KOPT-K1 (cell line): ENCODE measurements around the gene DDIAS.
"Not testable (repeated sequence)": the region's sequence is repeated elsewhere in the genome, so short reads cannot be mapped to it uniquely, and the experiment has no call there.

Source experiments
- H3K27ac ChIP-seq: fragments of 200-600 bp; sonication (generic); 2 replicates; pipeline ENCODE4 v1.5.1; 2016; ENCODE audit warnings: antibody characterized with exemption, mild to moderate bottlenecking, low read depth, low read length; ENCODE audit not compliant: poor library complexity, severe bottlenecking
- H3K36me3 ChIP-seq: fragments of 200-600 bp; sonication (generic); 2 replicates; pipeline ENCODE4 v1.5.1; 2017; ENCODE audit warnings: antibody characterized with exemption, mild to moderate bottlenecking, low read length, moderate library complexity; ENCODE audit not compliant: insufficient read depth
- H3K9me3 ChIP-seq: fragments of 200-600 bp; sonication (generic); 2 replicates; pipeline ENCODE4 v1.5.1; 2017; ENCODE audit warnings: antibody characterized with exemption, low read length, mild to moderate bottlenecking; ENCODE audit not compliant: insufficient read depth, poor library complexity, severe bottlenecking

The DDIAS gene

DNA sequence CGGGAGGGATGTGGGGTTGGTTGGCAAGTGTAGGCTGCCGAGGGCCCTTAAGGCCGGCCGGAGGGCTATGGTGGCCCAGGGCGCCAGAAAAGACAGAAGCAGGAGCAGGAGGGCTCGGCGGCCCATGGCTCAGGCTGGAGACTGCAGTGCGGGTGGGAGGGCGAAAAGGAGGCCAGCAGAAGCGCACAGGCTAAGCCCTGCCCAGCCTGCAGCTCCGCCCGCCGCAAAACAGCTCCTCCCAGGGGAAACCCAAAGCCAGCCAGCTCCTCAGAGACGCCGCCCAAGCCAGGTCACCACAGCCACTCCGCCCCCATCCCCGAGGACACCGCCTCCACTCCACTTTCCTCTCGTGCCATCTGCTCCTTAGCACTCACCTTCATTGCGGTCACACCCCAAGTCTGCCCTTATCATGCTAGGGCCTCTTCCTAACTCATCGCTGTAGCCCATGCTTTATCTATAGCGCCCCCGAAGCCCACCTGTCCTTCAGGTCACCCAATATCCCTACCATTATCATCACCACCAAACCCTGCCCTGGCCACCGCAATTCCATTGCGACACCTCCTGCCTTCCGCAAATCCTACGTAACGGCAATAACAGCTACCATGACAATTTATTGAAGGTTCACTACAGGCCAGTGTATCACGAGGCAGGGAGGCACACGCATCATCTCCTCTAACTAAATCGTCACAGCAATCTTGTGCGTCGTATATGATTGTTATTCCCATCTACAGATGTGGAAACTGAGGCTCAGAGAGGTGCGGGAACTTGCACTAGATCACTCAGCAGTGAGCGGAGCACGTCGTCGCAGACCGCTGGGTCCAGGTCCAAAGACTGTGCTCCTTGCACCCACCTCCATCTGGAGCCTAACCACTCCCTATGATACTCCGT lies 1.0 kb upstream of the DDIAS start, which contains the start of gene PRCP:
Gene PRCP (minus strand): TSS at position 154 of the 888 bp plus-strand sequence. CDS start 28 bp downstream, at position 126.
- Histone ChIP-seq H3K27ac (peak within 1 kb of the TSS; percentile 66), H3K9me3 (no peaks in the 10 kb centered on the region), H3K36me3 (no peaks in the 10 kb centered on the region)

DNA sequence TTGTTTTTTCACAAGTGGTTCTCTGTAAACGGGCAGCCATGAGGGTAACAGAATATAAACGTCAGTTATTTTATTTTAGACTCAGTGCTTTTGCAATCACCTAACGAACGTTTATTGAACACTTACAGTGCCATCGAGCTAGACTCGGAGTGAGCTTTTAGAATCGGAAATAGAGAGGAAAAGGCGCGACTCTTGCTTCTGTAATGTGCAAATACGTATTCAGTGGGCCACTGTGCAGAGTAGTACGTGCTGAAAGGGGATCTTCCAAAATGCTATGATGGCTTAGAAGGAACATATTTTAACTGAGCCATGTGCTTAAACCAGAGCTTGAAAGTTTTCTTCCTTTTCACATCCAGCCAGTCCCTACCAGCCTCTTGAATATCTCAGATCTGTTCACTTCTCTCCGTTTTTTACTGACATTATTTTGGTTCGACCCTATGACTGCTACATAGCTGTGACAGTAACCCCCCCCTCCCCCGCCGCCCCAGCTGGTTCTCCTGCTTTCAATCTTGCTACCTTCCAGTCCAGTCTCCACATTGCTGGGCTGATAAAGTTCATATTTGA lies 468 bp downstream of the DDIAS start:
- Histone ChIP-seq H3K36me3 (no peaks in the 10 kb centered on the region), H3K9me3 (no peaks in the 10 kb centered on the region), H3K27ac (peak overlapping the region; percentile 66)

DNA sequence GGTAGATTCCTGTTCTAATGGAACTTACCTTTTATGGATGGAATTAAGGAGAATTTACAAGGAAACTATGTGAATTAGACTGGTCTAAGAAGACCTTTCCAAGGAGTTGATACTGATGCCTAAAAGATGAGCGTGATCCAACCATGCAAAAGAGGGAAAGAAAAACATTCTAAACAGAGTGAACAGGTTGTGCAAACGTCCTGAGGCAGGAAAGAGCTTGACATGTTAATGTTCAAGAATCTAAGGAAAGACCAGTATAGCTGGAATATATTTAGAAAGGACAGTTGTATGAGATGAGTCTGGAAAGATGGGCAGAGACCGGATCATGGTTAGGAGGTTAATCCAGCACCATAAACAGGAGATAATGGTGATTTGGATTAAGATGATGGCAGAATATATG lies 1.3 kb downstream of the DDIAS start:
- Histone ChIP-seq H3K36me3 (no peaks in the 10 kb centered on the region), H3K27ac (no peak overlapping the region), H3K9me3 (no peaks in the 10 kb centered on the region)

DNA sequence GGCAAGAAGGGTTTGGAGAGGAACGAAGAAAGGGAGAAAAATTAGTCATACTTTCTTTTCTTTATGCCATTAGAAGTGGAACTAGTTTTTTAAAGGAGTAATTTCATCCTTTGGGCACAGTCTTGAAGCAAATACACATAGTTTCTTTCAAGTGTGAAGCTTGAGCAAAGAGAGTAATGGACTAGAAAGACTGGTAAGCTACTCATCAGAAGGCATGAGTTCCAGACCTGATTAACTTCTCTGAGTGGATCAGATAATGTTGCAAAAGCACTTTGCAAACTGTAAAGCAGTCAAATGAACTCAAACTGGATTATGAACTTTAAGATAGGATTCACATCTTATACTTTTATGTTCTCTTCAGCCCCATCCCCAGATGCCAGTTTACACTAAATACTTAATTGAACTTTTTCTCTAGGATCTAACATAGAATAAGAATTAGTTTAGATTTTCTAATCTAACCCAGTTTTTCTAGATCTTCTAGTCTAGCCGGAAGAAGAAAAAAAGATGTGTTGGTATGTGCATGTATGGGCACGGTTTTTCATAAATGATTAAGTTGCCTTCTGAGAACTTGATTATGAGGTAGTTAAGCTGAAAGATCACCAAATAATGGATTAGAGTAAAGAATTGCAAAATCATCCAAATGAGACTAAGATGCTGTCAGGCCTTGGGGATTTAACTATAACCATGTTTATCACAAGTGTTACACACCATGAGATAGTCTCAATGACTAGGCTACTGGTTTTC lies 2.5 kb downstream of the DDIAS start:
- no peak overlapping the region for H3K27ac ChIP-seq

DNA sequence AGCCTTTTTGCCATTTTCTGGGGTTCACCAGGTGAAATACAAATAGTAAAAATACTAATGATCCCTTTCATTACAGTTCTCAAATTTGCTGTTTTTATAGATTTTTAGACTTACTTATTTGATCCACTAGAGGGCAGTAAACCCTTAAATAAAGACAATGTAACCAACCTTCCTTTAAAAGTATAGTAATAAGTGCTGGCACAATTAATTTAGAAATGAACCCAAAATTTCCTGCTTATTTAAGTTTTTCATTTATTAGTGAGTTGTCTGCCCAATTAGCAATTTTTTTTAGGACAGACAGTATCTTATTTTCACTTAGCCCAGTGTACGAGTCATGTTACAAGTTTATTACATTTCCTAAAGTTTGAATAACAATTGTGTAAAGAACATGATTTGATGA lies 4.7 kb downstream of the DDIAS start:
- H3K9me3 ChIP-seq = peaks cover under 1% of the 10 kb centered on the region
- peaks cover 9% of the 10 kb centered on the region for H3K36me3 ChIP-seq
- H3K27ac ChIP-seq = no peak overlapping the region

More for the DNA sequence above, 2.5 kb downstream of the DDIAS start:
- no peaks in the 10 kb centered on the region for H3K36me3 ChIP-seq
- no peaks in the 10 kb centered on the region for H3K9me3 ChIP-seq

DNA sequence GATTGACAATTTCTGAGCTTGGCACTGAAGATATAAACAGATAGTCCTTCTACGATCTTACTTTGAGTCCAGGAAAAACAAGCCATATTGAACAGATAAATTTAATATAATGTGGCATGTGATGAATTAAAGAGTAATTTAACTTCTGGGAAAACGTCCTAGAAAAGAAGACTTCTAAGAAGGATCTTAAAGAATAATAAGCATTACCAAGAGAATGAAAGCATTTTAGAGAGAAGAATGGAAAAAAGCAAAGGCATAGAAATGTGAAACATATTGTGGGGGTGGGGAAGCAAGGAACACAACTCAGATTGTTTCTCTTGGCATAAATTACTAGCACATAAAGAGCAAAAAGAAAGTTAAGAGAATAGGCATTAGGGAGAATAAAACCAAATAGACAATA lies 5.4 kb downstream of the DDIAS start:
- Histone ChIP-seq H3K27ac (no peak overlapping the region), H3K36me3 (peaks cover 16% of the 10 kb centered on the region)

DNA sequence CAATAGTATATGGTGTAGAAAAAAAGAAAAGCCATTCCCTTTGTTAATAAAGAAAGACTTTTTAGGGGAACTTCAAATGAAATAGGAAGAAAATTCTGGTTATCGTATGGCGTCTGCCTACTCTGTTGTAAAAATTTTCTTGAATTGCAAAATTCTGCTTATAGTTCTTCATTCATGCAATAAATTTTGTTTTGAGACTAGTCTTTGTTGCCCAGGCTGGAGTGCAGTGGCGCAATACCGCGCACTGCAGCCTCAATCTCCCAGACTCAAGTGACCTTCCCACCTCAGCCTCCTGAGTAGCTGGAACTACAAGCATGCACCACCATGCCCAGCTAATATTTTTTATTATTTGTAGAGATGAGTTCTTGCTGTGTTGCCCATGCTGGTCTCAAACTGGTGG lies 5.8 kb downstream of the DDIAS start:
- H3K36me3 ChIP-seq = peaks cover 20% of the 10 kb centered on the region
- H3K9me3 ChIP-seq = peaks cover 10% of the 10 kb centered on the region
- H3K27ac ChIP-seq = no peak overlapping the region

More for the DNA sequence above, 5.4 kb downstream of the DDIAS start:
- peaks cover 7% of the 10 kb centered on the region for H3K9me3 ChIP-seq

DNA sequence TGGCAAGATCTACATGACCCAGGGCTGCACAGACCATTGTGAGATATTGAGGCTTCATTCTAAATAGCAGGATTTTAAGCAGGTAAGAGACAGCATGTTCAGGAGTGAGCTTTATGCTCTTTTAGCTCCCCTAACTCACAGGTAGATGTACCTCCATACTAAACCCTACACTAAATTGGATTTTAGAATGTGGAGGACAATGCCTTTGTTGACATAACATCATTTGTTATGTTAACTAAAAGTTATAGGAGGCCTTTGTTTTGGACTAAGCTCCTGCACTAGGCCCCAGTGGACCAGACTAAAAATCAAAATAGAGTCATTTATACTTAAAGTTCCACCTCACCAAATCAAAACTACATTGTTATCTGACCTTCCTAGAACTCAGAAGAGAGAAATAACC lies 6.8 kb downstream of the DDIAS start:
- Histone ChIP-seq H3K9me3 (peaks cover 10% of the 10 kb centered on the region), H3K27ac (no peak overlapping the region), H3K36me3 (peaks cover 25% of the 10 kb centered on the region)

DNA sequence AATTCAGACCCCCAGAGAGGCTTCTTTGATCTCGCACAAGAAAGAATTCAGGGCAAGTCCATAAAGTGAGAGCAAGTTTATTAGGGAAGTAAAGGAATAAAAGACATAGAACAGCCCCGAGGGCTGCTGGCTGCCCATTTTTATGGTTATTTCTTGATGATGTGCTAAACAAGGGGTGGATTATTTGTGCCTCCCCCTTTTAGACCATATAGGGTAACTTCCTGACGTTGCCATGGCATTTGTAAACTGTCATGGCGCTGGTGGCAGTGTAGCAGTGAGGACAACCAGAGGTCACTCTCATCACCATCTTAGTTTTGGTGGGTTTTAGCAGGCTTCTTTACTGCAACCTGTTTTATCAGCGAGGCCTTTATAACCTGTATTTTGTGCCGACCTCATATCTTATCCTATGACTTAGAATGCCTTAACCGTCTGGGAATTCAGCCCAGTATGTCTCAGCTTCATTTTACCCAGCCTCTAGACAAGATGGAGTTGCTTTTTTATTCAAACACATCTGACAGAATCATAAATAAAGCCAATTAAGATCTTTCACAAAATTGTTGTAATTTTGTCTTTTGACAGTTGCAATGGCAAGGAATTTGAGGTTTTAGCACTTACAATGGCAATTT lies 7.6 kb downstream of the DDIAS start:
- peaks cover 10% of the 10 kb centered on the region for H3K9me3 ChIP-seq
- peaks cover 33% of the 10 kb centered on the region for H3K36me3 ChIP-seq
- no peak overlapping the region for H3K27ac ChIP-seq

DNA sequence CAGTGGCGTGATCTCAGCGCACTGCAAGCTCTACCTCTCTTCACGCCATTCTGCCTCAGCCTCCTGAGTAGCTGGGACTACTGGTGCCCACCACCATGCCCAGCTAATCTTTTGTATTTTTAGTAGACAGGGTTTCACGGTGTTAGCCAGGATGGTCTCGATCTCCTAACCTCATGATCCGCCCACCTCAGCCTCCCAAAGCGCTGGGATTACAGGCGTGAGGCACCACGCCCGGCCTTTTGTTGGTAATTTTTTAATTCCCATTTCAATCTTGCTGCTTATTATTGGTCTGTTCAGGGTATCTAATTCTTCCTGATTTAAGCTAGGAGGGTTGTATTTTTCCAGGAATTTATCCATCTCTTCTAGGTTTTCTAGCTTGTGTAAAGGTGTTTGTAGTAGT lies 18.2 kb downstream of the DDIAS start:
- H3K9me3 ChIP-seq = peaks cover 11% of the 10 kb centered on the region
- peak overlapping the region; percentile 40 for H3K27ac ChIP-seq
- peaks cover 82% of the 10 kb centered on the region for H3K36me3 ChIP-seq

DNA sequence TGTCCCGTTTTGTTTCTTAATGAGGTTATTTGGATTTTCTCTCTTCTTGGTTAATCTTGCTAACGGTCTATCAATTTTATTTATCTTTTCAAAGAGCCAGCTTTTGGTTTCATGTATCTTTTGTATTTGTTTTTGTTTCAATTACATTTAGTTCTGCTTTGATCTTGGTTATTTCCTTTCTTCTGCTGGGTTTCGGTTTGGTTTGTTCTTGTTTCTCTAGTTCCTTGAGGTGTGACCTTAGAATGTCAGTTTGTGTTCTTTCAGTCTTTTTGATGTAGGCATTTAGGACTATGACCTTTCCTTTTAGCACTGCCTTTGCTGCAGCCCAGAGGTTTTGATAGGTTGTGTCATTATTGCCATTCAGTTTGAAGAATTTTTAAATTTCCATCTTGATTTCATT lies 18.7 kb downstream of the DDIAS start:
- peaks cover 11% of the 10 kb centered on the region for H3K9me3 ChIP-seq
- peaks cover 82% of the 10 kb centered on the region for H3K36me3 ChIP-seq
- H3K27ac ChIP-seq = peak overlapping the region; percentile 40

DNA sequence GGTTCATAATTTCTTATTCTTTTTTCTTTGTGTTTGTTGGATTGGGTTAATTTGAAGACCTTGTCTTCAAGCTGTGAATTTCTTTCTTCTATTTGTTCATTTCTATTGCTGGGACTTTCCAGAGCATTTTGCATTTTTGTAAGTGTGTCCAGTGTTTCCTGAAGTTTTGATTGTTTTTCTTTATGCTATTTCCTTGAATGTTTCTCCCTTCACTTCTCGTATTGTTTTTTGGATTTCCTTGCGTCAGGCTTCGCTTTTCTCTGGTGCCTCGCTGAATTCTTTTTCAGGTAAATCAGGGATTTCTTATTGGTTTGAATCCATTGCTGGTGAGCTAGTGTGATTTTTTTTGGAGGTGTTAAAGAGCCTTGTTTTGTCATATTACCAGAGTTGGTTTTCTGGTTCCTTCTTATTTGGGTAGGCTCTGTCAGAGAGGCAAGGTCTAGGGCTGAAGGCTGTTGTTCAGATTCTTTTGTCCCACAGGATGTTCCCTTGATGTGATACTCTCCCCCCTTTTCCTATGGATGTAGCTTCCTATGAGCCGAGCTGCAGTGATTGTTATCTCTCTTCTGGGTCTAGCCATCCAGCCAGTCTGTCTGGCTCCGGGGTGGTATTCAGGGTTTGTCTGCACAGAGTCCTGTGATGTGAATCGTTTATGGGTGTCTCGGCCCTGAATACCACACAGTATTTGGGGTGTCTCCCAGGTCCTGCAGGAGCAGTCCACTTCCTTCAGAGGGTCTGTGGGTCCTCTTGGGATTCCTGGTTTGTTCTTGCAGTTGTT lies 21.0 kb downstream of the DDIAS start:
- H3K27ac ChIP-seq = not testable (repeated sequence)
- Histone ChIP-seq H3K36me3 (peaks cover 66% of the 10 kb centered on the region), H3K9me3 (peaks cover 11% of the 10 kb centered on the region)

DNA sequence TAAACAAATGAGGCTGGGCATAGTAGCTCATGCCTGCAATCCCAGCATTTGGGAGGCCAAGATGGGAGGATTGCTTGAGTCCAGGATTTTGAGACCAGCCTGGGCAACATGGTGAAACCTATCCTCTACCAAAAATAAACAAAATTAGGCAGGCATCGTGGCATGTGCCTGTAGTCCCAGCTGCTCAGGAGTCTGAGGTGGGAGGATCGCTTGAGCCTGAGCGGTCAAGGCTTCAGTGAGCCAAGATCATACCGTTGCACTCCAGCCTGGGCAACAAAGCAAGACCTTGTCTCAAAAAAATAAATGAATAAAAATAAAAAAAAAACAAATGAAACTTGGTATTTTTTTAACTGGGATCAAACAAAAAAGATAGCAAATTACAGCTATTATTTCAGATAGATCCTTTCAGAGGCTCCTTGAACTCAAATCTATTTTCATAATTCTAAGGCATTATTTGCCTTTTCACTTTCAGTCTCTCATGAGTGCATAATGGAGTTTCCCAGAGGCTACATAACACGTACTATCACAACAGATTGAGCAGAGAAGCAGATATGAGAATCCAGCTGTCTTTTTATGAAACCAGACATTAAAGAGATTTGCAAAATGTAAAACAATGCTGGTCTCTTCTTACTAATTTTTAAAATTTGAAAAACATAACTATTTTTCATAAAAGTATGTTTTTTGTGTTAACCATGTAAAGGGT lies 23.1 kb downstream of the DDIAS start:
- Histone ChIP-seq H3K9me3 (peaks cover 1% of the 10 kb centered on the region), H3K36me3 (peaks cover 56% of the 10 kb centered on the region), H3K27ac (no peak overlapping the region)
